GM19043 (cell line): ENCODE measurements around the gene PPDPF.
"Not testable (repeated sequence)": the region's sequence is repeated elsewhere in the genome, so short reads cannot be mapped to it uniquely, and the experiment has no call there.

ENCODE experiments used
- ATAC-seq: cut with Tn5 transposase; IDR thresholded peaks from one replicate; pipeline ENCODE4 v1.9.1; 2021; ENCODE audit warnings: low read depth; ENCODE audit not compliant: unreplicated experiment

Gene PPDPF

GRCh38 chr20:63561624-63562396, 41.2 kb downstream of the PPDPF start:
- no peak for ATAC-seq

GRCh38 chr20:63562461-63563224, 42.1 kb downstream of the PPDPF start:
- no peak for ATAC-seq

- no peak for ATAC-seq
Observed at GRCh38 chr20:63563225-63563935, 42.8 kb downstream of the PPDPF start.

- no peak for ATAC-seq
Observed at GRCh38 chr20:63564036-63564810, 43.7 kb downstream of the PPDPF start.

GRCh38 chr20:63565021-63565698, 44.6 kb downstream of the PPDPF start:
- ATAC-seq = no peak

GRCh38 chr20:63565699-63566335, 45.3 kb downstream of the PPDPF start:
- no peak for ATAC-seq

- no peak for ATAC-seq
Observed at GRCh38 chr20:63566395-63567135, 46.0 kb downstream of the PPDPF start.

- no peak for ATAC-seq
Observed at GRCh38 chr20:63567136-63567385, 46.5 kb downstream of the PPDPF start.

GRCh38 chr20:63567386-63568169, 47.0 kb downstream of the PPDPF start:
- ATAC-seq = peak; percentile 61

GRCh38 chr20:63568170-63568981, 47.8 kb downstream of the PPDPF start:
- ATAC-seq = no peak

GRCh38 chr20:63568986-63569949, 48.7 kb downstream of the PPDPF start:
- no peak for ATAC-seq

- no peak for ATAC-seq
Observed at GRCh38 chr20:63570281-63571086, 49.9 kb downstream of the PPDPF start.

GRCh38 chr20:63571087-63571478, 50.5 kb downstream of the PPDPF start:
- not testable (repeated sequence) for ATAC-seq
